Muscle of arm (tissue), 12 donors: ENCODE data around the gene INKA1. TPM values are rescaled to one million over a fixed set of nuclear protein-coding genes. Genes with fewer than 3 reads are reported as not detected.
"Not testable (repeated sequence)": the region's sequence is repeated elsewhere in the genome, so short reads cannot be mapped to it uniquely, and the experiment has no call there.

ENCODE experiments used
- DNase-seq: peaks from one replicate; pipeline ENCODE4 v3.0.0-alpha.2; 2013
- polyA plus RNA-seq, 12 donors: library from polyadenylated mRNA; unstranded; fragments of 120-200 nt; gene quantifications; one replicate each; pipeline ENCODE4 v1.2.1, GENCODE V29; 2013; ENCODE audit not compliant: insufficient read length in 12 of 12

The INKA1 gene
- polyA plus RNA-seq, 12 donors, result 4.5 to 19.0 (median 8.8) TPM; not detected in 1

DNA sequence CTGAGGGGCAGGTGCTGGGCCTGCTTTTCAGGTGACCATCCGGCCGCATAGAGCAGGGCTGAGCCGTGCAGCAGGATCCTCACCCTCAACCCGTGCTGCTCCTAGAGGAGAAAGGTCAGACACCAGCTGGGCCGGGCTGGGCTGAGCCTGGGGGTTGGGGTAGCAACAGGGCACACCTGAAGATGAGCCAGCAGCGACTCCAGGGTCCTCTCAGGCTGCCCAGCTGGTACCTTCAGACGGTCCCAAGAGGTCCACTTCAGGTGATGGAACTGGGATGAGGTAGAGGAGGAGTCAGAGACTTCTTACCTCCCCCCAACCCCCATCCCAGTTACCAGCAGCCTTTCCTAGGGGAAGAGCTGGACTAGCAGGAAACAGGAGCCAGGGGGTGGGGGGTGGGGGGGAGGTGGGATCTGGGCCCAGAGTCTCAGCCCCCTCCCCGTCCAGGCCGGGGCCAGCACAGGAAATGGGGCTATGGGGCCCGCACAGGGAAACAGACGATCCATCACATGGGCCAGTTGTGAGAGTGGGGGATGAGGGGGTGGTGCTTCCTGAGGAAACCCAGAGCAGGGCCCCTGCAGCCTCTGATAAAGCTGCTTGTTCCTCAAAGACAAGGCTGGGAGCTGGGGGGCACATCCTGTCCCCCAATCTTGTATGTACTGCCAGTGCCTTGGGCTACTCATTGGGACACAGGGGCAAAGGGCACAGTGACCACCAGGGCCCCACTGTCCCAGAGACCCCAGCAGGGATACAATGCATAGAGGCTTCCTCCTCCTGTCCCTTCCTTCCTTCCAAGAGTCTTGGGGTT, 3.0 kb downstream of the INKA1 start:
- DNase-seq, result peak; percentile 87

DNA sequence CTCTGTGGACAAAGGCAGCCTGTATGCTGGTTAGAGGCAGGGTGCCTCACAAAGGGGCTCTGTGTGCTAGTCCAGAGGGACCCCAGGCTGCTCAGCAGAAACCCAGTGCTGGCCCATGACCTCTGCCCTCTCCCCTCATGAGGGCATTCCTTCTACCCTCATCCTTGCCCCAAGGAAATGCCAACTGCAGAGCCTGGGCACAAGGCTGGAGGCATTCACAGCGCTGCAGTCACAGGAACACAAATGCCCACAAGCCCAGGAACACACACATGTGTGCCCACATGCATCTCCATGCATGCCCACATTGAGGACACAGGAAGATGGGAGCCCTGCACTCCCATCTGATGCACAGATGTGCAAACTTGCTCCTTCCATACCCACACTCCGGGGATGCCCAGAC, 3.8 kb downstream of the INKA1 start:
- no peak for DNase-seq

DNA sequence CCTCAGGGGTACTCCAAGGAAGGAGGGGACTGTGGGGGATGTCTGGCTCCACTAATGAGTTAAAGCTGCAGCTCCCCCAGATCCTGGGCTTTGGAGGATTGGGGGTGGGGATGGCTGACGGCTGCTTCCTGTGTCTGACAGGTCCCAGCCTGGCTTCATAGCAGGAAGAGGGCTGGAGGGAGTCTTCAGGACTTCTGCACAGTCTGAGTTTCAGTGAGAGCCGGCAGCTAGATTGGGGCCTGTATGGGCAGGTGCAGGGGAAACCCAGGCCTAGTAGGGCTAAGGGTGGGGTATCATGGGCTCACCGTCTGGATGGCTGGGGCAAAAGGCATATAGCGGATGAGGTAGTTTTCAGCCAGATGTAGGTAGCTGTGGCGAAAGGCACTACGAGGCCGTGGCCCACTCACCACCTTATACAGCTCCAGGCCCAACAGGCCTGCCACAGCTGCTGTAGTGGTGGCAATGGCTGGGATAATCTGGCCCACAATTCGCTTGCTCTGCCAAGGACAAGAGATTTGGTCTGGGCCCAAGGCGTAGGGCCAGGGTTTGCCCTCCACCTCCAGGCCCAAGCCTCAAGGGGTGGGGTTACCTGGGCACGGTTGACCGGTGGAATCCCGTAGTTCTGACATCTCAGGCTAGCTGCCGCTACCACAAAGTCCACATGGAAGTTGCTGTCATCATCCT, 4.5 kb downstream of the INKA1 start:
- DNase-seq, result no peak

DNA sequence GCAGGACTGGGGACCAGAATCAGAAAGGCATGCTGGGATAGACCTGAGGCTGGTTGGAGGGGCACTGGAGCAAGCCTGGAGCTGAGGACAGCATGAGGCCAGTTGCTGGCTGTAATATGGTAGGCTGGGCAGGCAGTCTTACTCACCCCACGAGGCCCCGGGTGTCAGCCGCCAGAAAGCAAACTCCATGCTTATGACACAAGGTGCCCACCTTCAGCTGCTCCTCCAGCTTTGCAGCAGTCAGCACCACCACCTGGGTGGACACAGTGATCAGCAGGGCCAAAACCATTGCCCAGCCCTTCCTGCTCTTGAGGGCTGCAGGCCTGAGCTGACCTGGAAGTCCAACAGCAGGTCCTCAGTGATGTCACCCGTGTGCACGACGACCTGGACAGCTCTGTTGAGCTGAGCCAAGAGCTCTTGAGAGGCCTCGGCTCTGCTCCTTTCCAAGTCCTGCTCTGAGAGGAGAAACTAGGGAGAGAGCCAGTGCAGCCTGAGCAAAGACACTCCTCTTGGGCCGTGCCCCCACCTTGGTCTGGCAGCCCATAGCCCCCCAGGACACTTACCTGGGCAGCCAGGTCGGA, 9.9 kb downstream of the INKA1 start:
- no peak for DNase-seq

DNA sequence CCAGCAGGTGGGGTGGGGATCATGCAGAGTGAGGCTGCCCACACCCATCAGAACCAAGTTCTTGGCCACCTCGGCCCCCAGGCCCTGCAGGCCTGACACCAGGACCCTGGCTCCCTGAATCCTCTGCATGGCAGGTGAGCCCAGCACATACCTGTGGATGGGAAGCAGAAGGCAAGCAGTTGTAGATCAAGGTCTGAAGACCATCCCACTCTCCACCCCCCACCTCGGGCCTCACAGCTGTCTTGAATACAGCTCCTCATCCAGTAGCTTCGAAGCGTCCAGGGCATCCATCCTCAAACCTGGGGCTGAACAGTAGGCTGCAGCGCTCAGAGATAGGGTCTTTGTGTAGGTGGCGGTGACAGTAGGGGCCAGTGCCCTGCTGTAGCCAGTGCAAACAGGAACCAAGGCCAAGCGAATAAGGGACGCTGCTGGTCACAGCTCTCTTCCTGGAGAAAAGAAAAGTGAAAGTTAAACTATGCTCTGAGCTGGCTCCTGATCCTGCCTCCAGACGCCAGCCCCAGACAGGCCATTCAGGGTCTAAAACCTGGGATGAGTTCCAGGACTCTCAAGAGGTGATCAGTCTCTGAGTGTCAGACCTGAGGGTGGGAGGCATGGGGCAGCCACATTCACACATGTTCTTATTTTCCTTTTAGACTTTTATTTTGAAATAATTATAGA, 10.6 kb downstream of the INKA1 start, which contains the start of gene UBA7:
TSS of gene UBA7 (minus strand) at position 457 of the 678 bp plus-strand sequence. CDS start at position 291, 166 bp downstream.
- DNase-seq, result peak; percentile 70

DNA sequence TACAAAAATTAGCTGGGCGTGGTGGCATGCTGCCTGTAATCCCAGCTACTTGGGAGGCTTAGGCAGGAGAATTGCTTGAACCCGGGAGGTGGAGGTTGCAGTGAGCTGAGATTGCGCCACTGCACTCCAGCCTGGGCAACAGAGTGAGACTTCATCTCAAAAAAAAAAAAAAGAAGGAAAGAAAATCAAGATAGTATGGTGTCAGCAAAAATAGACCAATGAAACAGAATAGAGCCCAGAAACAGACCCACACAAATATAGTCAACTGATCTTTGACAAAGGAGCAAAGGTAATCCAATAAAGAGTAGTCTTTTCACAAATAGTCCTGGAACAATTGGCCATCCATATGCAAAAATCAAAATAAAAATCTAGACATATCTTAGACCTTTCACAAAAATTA, 20.1 kb downstream of the INKA1 start:
- DNase-seq, result not testable (repeated sequence)

DNA sequence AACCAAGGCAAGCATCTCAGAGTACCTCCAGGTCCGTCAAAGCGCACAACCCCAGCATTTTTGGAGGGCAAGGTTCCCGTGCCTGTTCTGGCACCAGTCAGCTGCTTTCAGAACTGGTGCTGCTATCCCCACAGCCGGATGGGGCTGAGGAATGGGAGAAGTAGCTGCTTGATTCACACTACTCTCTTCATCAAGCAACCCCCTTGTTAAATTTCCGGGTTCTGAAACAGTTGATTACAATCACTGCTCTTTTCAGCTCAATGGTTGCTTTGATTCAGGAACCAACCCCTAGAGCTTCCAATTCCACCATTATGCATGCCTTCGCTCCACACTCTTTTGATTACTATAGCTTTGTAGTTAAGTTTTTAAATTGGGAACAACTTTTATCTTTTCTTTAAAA, 23.0 kb downstream of the INKA1 start:
- no peak for DNase-seq

DNA sequence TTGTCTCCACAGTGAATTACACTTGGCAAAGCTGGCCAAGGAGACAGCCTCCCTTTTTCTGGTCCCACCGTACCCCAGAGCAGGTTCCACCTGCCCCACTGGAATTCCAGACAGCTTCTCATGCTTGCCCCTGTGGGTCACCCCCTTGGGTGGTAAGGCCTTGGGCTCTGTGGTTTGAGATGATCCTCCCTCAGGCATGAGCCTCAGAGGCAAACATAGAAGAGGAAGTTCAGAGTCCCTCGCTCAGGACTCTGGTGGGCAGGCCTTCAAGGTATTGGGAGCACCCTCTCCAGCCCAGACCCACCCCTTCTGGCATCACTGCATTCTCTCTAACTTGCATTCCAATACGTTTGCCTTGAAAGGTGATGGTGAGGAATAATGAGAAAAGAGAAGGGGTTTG, 28.3 kb downstream of the INKA1 start:
- no peak for DNase-seq

DNA sequence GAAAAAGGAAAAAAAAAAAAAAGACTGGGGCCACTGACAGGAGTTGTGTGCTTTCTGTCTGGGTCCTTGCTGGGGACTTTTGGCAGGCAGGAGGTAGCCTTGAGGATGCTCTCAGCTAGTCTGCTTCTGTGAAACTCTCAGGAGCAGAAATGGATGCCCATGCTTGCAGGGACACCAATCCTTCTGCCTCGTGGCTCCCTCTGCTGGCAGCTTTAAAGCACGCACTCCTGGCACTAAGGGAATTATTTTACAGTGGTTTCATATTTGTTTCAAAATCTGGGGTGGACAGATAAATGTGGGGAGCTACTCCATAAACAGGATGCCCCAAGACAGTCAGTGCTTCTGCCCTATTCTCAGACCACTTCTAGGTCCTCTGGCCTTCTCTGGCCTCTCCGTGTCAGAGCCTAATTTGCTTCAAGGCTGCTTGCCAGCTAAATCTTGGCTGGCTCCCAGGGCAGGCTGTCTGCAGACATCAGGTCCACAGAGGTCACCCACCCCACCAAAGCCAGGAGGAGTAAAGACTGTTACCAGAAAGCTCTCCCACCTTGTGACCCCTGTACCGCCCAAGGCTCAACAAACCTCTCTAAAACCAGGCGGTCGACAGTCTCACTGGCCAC, 36.2 kb downstream of the INKA1 start:
- DNase-seq, result peak; percentile 89

DNA sequence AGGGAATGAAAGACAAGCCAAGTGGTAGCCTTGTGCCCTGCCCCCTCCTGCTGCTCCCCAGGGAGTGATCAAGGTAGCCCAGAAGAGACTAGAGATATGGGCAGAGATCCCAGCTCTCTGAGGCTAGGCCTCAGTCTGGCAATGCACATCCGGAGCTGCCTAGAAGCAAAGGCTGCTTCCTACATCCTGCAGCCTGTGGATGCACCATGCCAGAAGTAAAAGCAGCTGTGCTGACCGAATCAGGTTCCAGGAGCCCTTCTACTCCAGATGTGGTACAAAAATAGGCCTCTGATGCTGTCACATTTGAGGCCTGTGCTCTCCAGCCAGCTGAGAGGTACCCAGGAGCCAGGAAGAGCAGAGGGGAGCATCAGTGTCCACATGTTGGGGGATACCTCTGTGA, 37.3 kb downstream of the INKA1 start:
- peak; percentile 35 for DNase-seq

DNA sequence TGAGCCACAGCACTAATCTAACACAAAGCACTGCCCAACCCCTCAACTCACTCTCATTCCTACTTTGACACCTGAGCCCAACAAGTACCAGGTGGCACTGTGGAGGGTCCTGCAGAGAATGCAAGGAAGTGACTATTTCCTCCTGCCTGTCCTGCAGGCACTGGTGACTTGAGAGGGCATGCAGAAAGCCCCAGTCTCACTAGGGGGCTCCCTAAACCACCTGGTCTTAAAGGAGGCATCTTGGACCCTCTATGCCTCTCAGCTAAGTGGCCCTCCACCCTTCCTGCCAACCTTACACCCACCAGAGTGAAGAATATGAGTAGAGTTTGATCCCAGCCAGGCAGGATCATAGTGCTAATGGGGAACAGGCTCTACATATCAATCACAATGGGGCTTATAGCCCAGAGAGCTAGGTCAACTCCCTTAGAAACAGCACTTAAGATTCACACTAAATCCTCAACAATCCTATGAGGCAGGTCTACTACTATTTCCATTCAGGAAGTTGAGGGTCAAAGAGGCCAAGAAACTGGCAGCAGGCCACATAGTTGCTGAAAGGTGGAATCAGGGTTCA, 38.1 kb downstream of the INKA1 start:
- DNase-seq, result no peak

DNA sequence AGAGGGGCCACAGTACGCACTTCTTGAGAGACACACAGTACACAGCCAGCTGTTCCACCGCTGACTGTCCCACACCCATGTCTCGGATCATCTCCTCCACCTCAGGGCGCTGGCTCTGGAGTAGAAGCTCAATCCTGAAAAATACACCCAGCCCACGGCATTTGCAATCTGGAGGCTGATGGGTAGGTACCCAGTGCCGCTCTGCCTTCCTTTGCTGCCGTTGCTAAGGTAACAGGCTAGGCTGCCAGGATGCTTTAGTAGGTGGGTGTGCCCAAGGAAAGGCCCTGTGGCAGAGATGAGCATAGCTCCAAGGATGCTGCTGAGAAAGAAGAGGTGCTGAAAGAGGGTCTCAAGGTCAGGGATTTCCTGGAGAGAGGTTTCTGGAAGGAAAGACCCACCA, 38.7 kb downstream of the INKA1 start:
- no peak for DNase-seq

DNA sequence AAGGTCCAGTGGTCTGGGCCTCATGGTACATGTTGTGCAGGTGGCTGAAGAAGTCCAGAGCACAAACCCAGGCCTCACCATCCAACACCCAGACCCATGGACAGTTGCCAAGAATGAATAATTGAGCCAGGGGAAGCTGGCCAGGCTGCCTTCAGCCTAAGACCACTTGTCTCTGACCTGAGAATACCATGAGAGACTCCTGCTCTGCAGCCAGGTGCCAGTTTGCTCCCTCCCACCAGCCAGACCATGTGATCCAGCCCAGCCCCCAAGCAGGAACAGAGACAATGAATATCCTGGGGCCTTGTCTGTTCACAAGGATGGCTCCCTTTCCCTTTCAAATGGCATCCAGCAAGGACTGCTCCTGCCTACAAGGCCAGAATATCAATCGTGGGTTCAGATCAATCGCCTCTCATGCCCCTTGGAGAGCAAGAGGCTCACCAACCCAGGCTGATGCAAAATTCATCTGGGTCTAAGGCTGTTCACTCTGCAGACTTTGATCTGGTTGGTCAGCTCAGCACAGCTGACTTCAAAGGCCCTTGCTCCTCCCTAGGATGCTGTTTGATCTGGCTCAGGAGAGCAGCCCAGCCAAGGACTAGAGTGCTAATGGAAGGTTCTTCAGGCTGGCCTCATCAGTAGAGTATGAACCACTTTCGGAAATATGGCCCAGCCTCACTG, 39.9 kb downstream of the INKA1 start:
- DNase-seq, result no peak

DNA sequence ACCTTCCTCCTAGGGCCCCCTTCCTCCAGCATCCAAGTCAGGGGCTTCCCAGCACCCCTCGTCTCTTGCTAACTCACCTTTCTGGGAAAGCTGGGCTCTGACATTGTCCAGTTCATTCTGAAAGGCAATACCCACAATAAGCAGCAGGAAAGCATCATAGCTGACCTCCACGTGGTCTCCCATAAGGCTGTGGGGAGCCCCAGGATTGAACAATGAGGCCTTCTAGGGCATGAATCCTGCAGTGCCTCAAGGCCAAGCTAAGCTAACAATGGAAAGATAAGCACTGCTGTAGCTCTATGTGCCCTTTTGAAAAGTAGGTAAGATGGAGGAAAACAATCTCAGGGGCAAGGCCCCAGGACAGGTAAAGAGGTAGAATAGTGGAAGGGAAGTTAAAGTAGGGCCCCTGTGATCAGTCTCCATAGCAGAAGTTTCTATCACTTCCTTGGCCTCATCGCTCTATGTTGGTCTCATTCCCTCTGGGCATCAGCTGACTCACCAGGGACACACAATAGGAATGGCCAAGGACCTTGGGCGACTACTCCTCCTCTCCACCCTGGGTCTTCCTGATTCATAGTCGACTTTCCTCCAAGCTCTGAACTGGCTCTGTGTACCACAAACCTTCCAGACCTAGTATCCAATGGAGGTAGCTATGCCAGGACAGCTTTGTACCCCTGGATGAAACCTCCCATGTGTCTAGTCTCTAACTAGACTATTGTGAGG, 41.6 kb downstream of the INKA1 start:
- no peak for DNase-seq

DNA sequence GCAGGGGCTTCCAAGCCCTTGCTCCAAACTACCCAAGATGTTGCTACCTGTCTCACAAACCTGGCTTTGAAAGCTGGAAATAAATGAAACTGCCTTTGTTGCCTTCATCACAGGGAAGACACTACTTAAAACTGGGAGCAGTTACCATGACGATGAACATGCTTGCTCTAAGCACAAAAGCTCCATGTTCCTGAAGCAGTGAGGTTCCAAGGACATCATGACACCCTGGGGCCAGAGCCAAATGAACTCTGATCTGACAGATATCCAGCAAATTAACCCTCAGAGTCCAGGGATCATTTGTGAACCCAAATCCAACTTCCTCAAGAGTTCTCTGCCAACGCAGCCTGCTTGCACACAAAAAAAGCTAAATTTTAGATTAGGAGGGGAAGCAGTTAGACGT, 42.6 kb downstream of the INKA1 start:
- no peak for DNase-seq

Other genes with a start within 250 kb of the INKA1 start
- gene BSN, start 248.8 kb upstream of the INKA1 start, polyA plus RNA-seq, result 1 to 10 TPM in 6 of 12 donors, under 1 TPM in 5, not detected in 1; 0.43 to 1.5 (median 1.2) TPM
- 10 to 100 TPM in 11 of 12 donors, not detected in 1; 46.6 to 86.0 (median 62.3) TPM for gene APEH, start 128.9 kb upstream of the INKA1 start, polyA plus RNA-seq
- gene MST1, start 113.8 kb upstream of the INKA1 start, polyA plus RNA-seq, result 10 to 100 TPM in 6 of 12 donors, 1 to 10 TPM in 5, not detected in 1; 3.8 to 63.5 (median 10.4) TPM
- gene RNF123, start 113.7 kb upstream of the INKA1 start, polyA plus RNA-seq, result 100 to 1,000 TPM in 1 of 12 donors, 10 to 100 TPM in 10, not detected in 1; 30.9 to 103 (median 40.4) TPM
- gene AMIGO3, start 83.6 kb upstream of the INKA1 start, polyA plus RNA-seq, result 1 to 10 TPM in 11 of 12 donors, not detected in 1; 1.2 to 6.1 (median 2.3) TPM
- 10 to 100 TPM in 7 of 12 donors, 1 to 10 TPM in 4, not detected in 1; 7.9 to 11.8 (median 10.4) TPM for gene GMPPB, start 79.3 kb upstream of the INKA1 start, polyA plus RNA-seq
- 10 to 100 TPM in 11 of 12 donors, not detected in 1; 17.8 to 37.0 (median 25.4) TPM for gene IP6K1, start 16.7 kb upstream of the INKA1 start, polyA plus RNA-seq
- gene CDHR4, start 3.4 kb upstream of the INKA1 start, polyA plus RNA-seq, result under 1 TPM in 3 of 12 donors, not detected in 9; 0.10 to 0.32 (median 0.16) TPM
- gene UBA7, start 10.7 kb downstream of the INKA1 start, polyA plus RNA-seq, result 10 to 100 TPM in 11 of 12 donors, not detected in 1; 15.0 to 33.7 (median 19.2) TPM
- gene TRAIP, start 53.3 kb downstream of the INKA1 start, polyA plus RNA-seq, result 1 to 10 TPM in 10 of 12 donors, not detected in 2; 3.2 to 9.0 (median 5.0) TPM
- under 1 TPM in 10 of 12 donors, not detected in 2; 0.13 to 0.77 (median 0.37) TPM for gene CAMKV, start 66.6 kb downstream of the INKA1 start, polyA plus RNA-seq
- gene MST1R, start 100.6 kb downstream of the INKA1 start, polyA plus RNA-seq, result 10 to 100 TPM in 1 of 12 donors, 1 to 10 TPM in 9, under 1 TPM in 1, not detected in 1; 0.98 to 12.4 (median 2.3) TPM
- gene MON1A, start 126.5 kb downstream of the INKA1 start, polyA plus RNA-seq, result 10 to 100 TPM in 1 of 12 donors, 1 to 10 TPM in 9, not detected in 2; 4.7 to 10.3 (median 5.7) TPM
- gene RBM6, start 136.9 kb downstream of the INKA1 start, polyA plus RNA-seq, result 100 to 1,000 TPM in 3 of 12 donors, 10 to 100 TPM in 8, not detected in 1; 53.3 to 148 (median 76.8) TPM